ENCODE measurements around the gene ZNF280B.
A peak's percentile ranks its signal among the peaks of the same experiment; 100 is the strongest.
"Not testable (repeated sequence)": the region's sequence is repeated elsewhere in the genome, so short reads cannot be mapped to it uniquely, and the experiment has no call there.

ZNF280B gene

GRCh38 chr22:22462813-22463567, 45.6 kb downstream of the ZNF280B start:
- DNase-seq, result no peak

GRCh38 chr22:22461583-22461982, 47.0 kb downstream of the ZNF280B start:
- DNase-seq, result no peak

- no peak for DNase-seq
These were observed 47.4 kb downstream of the ZNF280B start for GRCh38 chr22:22461111-22461510.

- no peak for DNase-seq
These were observed 47.9 kb downstream of the ZNF280B start for GRCh38 chr22:22460635-22461034.

- DNase-seq, result no peak
These were observed 48.5 kb downstream of the ZNF280B start for GRCh38 chr22:22460060-22460459.

GRCh38 chr22:22458896-22459588, 49.5 kb downstream of the ZNF280B start:
- DNase-seq, result no peak

- DNase-seq, result no peak
These were observed 50.2 kb downstream of the ZNF280B start for GRCh38 chr22:22458387-22458786.

GRCh38 chr22:22454997-22455396, 53.5 kb downstream of the ZNF280B start:
- DNase-seq, result no peak

- no peak for DNase-seq
These were observed 55.4 kb downstream of the ZNF280B start for GRCh38 chr22:22452996-22453686.

- DNase-seq, result no peak
These were observed 56.3 kb downstream of the ZNF280B start for GRCh38 chr22:22452211-22452610.

GRCh38 chr22:22450343-22450839, 58.2 kb downstream of the ZNF280B start:
- DNase-seq, result peak; percentile 14

- DNase-seq, result no peak
These were observed 58.7 kb downstream of the ZNF280B start for GRCh38 chr22:22449819-22450218.

GRCh38 chr22:22446517-22446916, 62.0 kb downstream of the ZNF280B start:
- DNase-seq, result no peak

- not testable (repeated sequence) for DNase-seq
These were observed 64.4 kb downstream of the ZNF280B start for GRCh38 chr22:22444007-22444589.

- DNase-seq, result no peak
These were observed 65.4 kb downstream of the ZNF280B start for GRCh38 chr22:22442928-22443709.

GRCh38 chr22:22441626-22442025, 66.9 kb downstream of the ZNF280B start:
- not testable (repeated sequence) for DNase-seq

- DNase-seq, result no peak
These were observed 68.4 kb downstream of the ZNF280B start for GRCh38 chr22:22440188-22440587.

Data from NCI-H1092 (cell line).